Subcutaneous adipose tissue (tissue), 4 donors: Measurements from ENCODE around the gene CCL17. TPM values are rescaled to one million over a fixed set of nuclear protein-coding genes. Genes with fewer than 3 reads are reported as not detected.

Experiments
- CTCF ChIP-seq: fragments of 450-650 bp; IDR thresholded peaks from one replicate; pipeline ENCODE4 v1.5.1; 2016; ENCODE audit warnings: low read depth, mild to moderate bottlenecking, control low read depth, antibody characterized with exemption, moderate library complexity
- total RNA-seq, 4 donors: library from RNA; depleted of rRNA; stranded (reverse); fragments of >200 nt; gene quantifications; one replicate each; pipeline ENCODE4 v1.1.0, GENCODE V29; 2016

CCL17 gene
- total RNA-seq, 4 donors from 2014 or later: not detected

- TF ChIP-seq CTCF: no peak
Observed at GRCh38 chr16:57372372-57373116, 32.0 kb upstream of the CCL17 start, which contains the start of gene CX3CL1. CX3CL1 (plus strand) TSS chr16:57372490; CDS start chr16:57372569, 79 bp downstream.

GRCh38 chr16:57373117-57373947 is 31.2 kb upstream of the CCL17 start:
- TF ChIP-seq CTCF: no peak

- TF ChIP-seq CTCF: no peak
Observed at GRCh38 chr16:57374067-57374534, 30.5 kb upstream of the CCL17 start.

GRCh38 chr16:57376313-57376818 is 28.2 kb upstream of the CCL17 start:
- no peak for TF ChIP-seq CTCF

GRCh38 chr16:57377080-57377841 is 27.3 kb upstream of the CCL17 start:
- TF ChIP-seq CTCF: no peak

GRCh38 chr16:57379579-57379978 is 25.0 kb upstream of the CCL17 start:
- TF ChIP-seq CTCF: no peak
